ENCODE measurements around the gene GNAO1. TPM values are rescaled to one million over a fixed set of nuclear protein-coding genes. Genes with fewer than 3 reads are reported as not detected.

The GNAO1 gene
- total RNA-seq, 1 donor, result not detected

DNA sequence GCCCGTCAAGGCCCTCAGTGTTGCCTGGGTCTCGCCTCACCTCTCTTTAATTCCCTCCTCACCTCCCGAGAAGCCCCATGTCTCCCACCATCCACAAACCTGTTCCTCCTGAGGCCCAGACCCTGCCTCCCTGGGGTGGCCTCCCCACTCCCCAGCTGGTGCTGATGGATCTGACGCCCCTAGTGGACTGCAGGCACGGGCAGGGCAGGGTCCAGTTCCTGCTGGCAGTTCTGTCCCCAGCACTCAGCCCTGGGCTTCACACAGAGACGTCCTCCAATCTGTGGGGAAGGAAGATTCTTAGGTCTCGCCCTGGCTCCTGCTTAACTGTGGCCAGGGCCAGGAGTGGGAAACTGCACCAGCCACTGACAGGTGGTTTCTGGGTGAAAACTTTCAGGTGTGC, 125.3 kb downstream of the GNAO1 start:
- Histone ChIP-seq H3K79me2 (ENCODE audit: insufficient read depth, low read length) (no peaks in the 10 kb centered on the region), H3K4me3 (ENCODE audit: insufficient read depth, low read length) (no peak overlapping the region), H3K9me3 (ENCODE audit: low read depth, low read length) (no peaks in the 10 kb centered on the region), H3K4me2 (ENCODE audit: insufficient read depth, low read length) (no peak overlapping the region), H3K4me1 (ENCODE audit: insufficient read depth, low read length) (no peaks in the 10 kb centered on the region), H3K27me3 (ENCODE audit: insufficient read depth, low read length) (no peaks in the 10 kb centered on the region), H3K27ac (ENCODE audit: low read depth, low read length) (no peak overlapping the region), H2AFZ (ENCODE audit: low read length) (no peak overlapping the region), H4K20me1 (ENCODE audit: insufficient read depth, low read length) (no peaks in the 10 kb centered on the region), H3K36me3 (ENCODE audit: insufficient read depth, low read length) (no peaks in the 10 kb centered on the region)
- peak; percentile 38 for DNase-seq (ENCODE audit: insufficient read length, low spot score, missing footprints)
- TF ChIP-seq, protein P1, sequence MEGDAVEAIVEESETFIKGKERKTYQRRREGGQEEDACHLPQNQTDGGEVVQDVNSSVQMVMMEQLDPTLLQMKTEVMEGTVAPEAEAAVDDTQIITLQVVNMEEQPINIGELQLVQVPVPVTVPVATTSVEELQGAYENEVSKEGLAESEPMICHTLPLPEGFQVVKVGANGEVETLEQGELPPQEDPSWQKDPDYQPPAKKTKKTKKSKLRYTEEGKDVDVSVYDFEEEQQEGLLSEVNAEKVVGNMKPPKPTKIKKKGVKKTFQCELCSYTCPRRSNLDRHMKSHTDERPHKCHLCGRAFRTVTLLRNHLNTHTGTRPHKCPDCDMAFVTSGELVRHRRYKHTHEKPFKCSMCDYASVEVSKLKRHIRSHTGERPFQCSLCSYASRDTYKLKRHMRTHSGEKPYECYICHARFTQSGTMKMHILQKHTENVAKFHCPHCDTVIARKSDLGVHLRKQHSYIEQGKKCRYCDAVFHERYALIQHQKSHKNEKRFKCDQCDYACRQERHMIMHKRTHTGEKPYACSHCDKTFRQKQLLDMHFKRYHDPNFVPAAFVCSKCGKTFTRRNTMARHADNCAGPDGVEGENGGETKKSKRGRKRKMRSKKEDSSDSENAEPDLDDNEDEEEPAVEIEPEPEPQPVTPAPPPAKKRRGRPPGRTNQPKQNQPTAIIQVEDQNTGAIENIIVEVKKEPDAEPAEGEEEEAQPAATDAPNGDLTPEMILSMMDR (IDR thresholded peaks at IDR 0.05; ENCODE audit: extremely low read depth, low read depth, low read length), result no peak

DNA sequence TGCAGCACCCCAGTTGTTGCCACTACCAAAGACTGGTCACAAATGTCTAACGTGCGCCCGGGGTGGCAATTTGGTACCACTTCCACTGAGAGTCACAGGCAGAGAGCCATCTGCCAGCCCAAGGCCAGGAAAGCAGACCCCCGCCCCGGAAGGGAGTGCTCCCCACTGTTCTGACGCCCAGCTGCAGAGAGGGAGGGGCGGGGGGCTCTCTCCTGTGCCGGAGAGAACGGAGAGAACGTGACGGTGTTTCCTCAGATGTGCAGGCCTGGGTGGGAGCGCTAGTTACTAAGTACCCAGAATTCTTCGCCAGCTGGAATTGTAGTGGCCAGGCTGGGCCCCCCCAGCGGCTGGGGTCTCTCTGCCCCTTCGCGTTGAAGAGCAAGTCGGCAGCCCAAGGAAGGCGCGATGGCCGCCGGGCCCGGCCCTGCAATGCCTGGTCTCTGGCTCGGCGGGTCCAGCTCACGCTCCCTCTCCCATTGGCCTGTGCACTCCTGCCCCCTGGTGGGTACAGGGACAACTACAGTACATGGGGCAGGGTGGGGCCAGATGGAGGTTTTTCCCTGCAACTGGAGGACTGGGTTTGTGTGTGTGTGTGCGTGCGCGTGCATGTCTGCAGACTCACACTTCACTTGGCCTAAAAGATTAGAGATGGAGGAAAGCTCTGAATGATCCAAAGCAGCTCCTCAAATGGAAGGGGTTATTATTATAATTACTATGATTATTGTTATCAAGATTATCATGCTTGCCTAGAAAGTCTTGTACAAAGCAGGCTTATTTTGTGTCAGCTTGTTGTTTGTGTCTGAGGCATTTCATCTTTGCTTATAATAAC, 126.9 kb downstream of the GNAO1 start:
- no peaks in the 10 kb centered on the region for H3K79me2 ChIP-seq (ENCODE audit: insufficient read depth, low read length)
- TF ChIP-seq, protein P1 (IDR thresholded peaks at IDR 0.05; ENCODE audit: extremely low read depth, low read depth, low read length), result peak; percentile 89
- no peaks in the 10 kb centered on the region for H4K20me1 ChIP-seq (ENCODE audit: insufficient read depth, low read length)
- H2AFZ ChIP-seq (ENCODE audit: low read length), result peak overlapping the region; percentile 81
- H3K4me1 ChIP-seq (ENCODE audit: insufficient read depth, low read length), result no peaks in the 10 kb centered on the region
- DNase-seq (ENCODE audit: insufficient read length, low spot score, missing footprints), result peak; percentile 99
- no peaks in the 10 kb centered on the region for H3K36me3 ChIP-seq (ENCODE audit: insufficient read depth, low read length)
- no peak overlapping the region for H3K27ac ChIP-seq (ENCODE audit: low read depth, low read length)
- H3K27me3 ChIP-seq (ENCODE audit: insufficient read depth, low read length), result no peaks in the 10 kb centered on the region
- no peaks in the 10 kb centered on the region for H3K9me3 ChIP-seq (ENCODE audit: low read depth, low read length)
- H3K4me2 ChIP-seq (ENCODE audit: insufficient read depth, low read length), result peak overlapping the region; percentile 39
- H3K4me3 ChIP-seq (ENCODE audit: insufficient read depth, low read length), result peak overlapping the region; percentile 41

DNA sequence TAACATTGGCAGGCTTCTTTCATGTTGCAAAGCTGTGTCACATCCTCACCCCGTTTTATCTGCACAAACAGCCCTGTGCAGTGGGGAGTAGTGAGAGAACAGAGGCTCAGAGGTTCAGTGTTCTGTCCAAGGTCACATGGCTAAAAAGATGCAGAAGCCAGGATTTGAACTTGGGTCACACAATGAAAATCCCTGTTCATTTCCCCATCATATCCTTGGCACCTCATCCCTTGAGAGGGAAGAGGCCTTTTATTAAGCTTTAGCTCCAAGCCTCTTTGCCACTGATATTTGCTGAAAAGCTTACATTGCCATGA, 127.5 kb downstream of the GNAO1 start:
- Histone ChIP-seq H3K27ac (ENCODE audit: low read depth, low read length) (no peak overlapping the region), H4K20me1 (ENCODE audit: insufficient read depth, low read length) (no peaks in the 10 kb centered on the region), H3K27me3 (ENCODE audit: insufficient read depth, low read length) (no peaks in the 10 kb centered on the region), H3K4me2 (ENCODE audit: insufficient read depth, low read length) (no peak overlapping the region), H3K36me3 (ENCODE audit: insufficient read depth, low read length) (no peaks in the 10 kb centered on the region), H3K9me3 (ENCODE audit: low read depth, low read length) (no peaks in the 10 kb centered on the region), H3K4me3 (ENCODE audit: insufficient read depth, low read length) (no peak overlapping the region), H3K4me1 (ENCODE audit: insufficient read depth, low read length) (no peaks in the 10 kb centered on the region), H3K79me2 (ENCODE audit: insufficient read depth, low read length) (no peaks in the 10 kb centered on the region), H2AFZ (ENCODE audit: low read length) (no peak overlapping the region)
- DNase-seq (ENCODE audit: insufficient read length, low spot score, missing footprints), result peak; percentile 26
- TF ChIP-seq, protein P1 (IDR thresholded peaks at IDR 0.05; ENCODE audit: extremely low read depth, low read depth, low read length), result no peak

DNA sequence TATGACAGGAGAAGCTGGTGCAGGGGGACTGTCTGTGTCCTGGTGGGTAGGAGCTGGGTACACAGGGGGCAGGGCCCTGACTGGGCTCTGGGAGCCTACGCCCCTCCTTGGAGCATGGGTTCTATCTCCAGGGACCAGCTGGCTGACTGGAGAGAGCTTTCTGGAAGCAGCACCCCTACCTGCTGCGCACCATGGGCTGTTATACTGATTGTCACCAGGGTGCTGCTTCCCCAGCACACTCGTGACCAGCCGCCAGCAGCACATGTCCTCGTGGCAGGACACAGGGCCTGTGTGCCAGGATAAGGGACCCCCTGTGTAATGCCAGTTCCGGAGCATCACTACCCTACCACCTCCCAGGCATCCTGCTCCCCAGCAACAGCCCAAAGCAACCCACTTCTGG, 128.1 kb downstream of the GNAO1 start:
- TF ChIP-seq, protein P1 (IDR thresholded peaks at IDR 0.05; ENCODE audit: extremely low read depth, low read depth, low read length), result no peak
- no peak overlapping the region for H3K4me3 ChIP-seq (ENCODE audit: insufficient read depth, low read length)
- H3K27ac ChIP-seq (ENCODE audit: low read depth, low read length), result no peak overlapping the region
- no peaks in the 10 kb centered on the region for H3K27me3 ChIP-seq (ENCODE audit: insufficient read depth, low read length)
- no peaks in the 10 kb centered on the region for H3K9me3 ChIP-seq (ENCODE audit: low read depth, low read length)
- H4K20me1 ChIP-seq (ENCODE audit: insufficient read depth, low read length), result no peaks in the 10 kb centered on the region
- no peak for DNase-seq (ENCODE audit: insufficient read length, low spot score, missing footprints)
- no peaks in the 10 kb centered on the region for H3K36me3 ChIP-seq (ENCODE audit: insufficient read depth, low read length)
- H2AFZ ChIP-seq (ENCODE audit: low read length), result no peak overlapping the region
- H3K4me2 ChIP-seq (ENCODE audit: insufficient read depth, low read length), result no peak overlapping the region
- H3K4me1 ChIP-seq (ENCODE audit: insufficient read depth, low read length), result no peaks in the 10 kb centered on the region
- H3K79me2 ChIP-seq (ENCODE audit: insufficient read depth, low read length), result no peaks in the 10 kb centered on the region

Measured in osteoblast (primary cell).